Measurements from ENCODE around the gene RNF144B.

GRCh38 chr6:18350712-18351111 is 36.4 kb upstream of the RNF144B start:
- no peak for TF ChIP-seq CTCF (IDR thresholded peaks at IDR 0.05; ENCODE audit: insufficient read depth, low read depth, low read length)
- TF ChIP-seq EZH2 (IDR thresholded peaks at IDR 0.05; ENCODE audit: insufficient read depth, low read length): no peak

Data from astrocyte (in vitro differentiated cells and primary cell).